ENCODE data around the gene NWD2. TPM values are rescaled to one million over a fixed set of nuclear protein-coding genes. Genes with fewer than 3 reads are reported as not detected.
A peak's percentile ranks its signal among the peaks of the same experiment; 100 is the strongest.

NWD2 gene
- total and polyA plus RNA-seq, 4 donors = 3.5 to 10.3 (median 9.1) TPM

DNA sequence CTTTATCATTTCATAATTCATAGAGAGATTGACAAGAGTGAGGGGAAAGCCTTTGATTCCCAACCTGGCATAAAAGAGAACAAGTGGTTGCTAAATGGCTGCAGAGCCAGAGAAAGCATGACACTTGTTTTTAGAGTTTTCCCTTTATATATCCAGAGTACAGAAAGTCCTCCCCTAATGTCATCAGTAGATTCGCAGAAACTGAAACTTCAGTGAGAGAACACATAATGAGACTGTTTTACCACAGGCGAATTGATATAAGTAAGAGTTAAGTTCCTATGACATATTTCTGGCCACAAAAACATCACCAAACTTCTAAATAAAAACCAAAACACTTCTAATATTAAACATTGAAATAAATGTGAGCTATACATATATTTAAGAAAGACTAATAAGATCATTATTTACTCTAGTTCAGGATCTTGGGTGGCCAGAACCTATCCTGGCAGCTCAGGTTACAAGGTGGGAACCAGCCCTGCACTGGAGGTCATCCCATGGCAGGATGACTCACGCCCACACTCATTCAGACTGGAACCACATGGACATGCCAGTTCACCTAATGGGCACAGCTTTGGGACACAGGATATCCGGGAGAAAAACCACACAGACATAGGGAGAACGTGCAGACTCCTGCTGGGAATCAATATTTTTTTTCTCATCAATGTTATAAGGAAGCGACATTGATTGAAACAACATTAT is 35.5 kb downstream of the NWD2 start:
- Histone ChIP-seq H3K4me1 (ENCODE audit: control insufficient read depth, insufficient read depth, low read length) (no peaks in the 10 kb centered on the region), H3K36me3 (ENCODE audit: control insufficient read depth, insufficient read depth, low read length) (no peaks in the 10 kb centered on the region), H3K9me3 (ENCODE audit: control insufficient read depth, insufficient read depth, low read length) (no peaks in the 10 kb centered on the region), H3K27me3 (ENCODE audit: control insufficient read depth, insufficient read depth, low read length) (no peaks in the 10 kb centered on the region), H3K4me3 (ENCODE audit: low read depth, low read length) (no peak overlapping the region), H3K27ac (ENCODE audit: low read depth, low read length) (no peak overlapping the region)
- 91% methylated on average over 2 of the region's 6 CpGs for WGBS (ENCODE audit: insufficient coverage)
- DNase-seq (ENCODE audit: low read depth in 4 of 6, low spot score in 6 of 6) = no peak

DNA sequence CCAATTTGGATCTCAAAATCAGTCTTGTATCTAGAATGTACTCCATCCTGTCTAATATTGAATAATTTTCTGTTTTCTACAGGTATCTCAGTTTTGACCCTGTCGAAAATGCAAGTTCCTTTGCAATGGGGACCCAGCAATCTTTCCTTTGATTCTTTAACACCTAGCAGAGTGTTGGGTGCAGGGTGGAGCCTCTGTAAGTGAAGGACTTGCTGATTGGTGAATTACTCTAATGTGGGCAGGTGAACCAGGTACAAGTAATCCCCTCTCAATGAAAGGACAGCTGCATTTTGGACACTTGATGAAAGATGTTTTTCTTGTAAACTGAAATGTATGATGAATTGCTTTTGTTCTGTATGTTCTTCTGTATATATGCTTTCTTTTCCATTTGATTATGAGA is 54.9 kb downstream of the NWD2 start:
- Histone ChIP-seq H3K27me3 (ENCODE audit: control insufficient read depth, insufficient read depth, low read length) (no peaks in the 10 kb centered on the region), H3K9me3 (ENCODE audit: control insufficient read depth, insufficient read depth, low read length) (peaks cover under 1% of the 10 kb centered on the region), H3K36me3 (ENCODE audit: control insufficient read depth, insufficient read depth, low read length) (no peaks in the 10 kb centered on the region), H3K4me3 (ENCODE audit: low read depth, low read length) (no peak overlapping the region), H3K27ac (ENCODE audit: low read depth, low read length) (no peak overlapping the region), H3K4me1 (ENCODE audit: control insufficient read depth, insufficient read depth, low read length) (no peaks in the 10 kb centered on the region)
- no peak for DNase-seq (ENCODE audit: low read depth in 4 of 6, low spot score in 6 of 6)
- WGBS (ENCODE audit: insufficient coverage) = no CpG with 5 or more reads among the region's 1 CpG

DNA sequence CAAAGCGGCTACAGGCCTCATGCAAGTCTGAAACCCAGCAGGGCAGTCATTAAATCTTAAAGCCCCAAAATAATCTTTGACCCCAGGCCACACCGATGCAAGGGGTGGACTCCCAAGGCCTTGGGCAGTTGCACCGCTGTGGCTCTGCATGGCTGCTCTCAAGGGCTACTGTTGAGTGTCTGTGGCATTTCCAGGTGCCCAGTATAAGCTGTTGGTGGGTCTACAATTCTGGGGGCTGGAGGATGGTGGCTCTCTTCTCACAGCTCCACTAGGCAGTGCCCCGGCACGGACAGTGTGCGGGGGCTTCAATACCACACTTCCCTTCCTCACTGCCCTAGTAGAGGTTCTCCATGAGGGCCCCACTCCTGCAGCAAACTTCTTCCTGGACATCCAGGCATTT is 60.1 kb downstream of the NWD2 start:
- Histone ChIP-seq H3K27ac (ENCODE audit: low read depth, low read length) (no peak overlapping the region), H3K36me3 (ENCODE audit: control insufficient read depth, insufficient read depth, low read length) (no peaks in the 10 kb centered on the region), H3K27me3 (ENCODE audit: control insufficient read depth, insufficient read depth, low read length) (no peaks in the 10 kb centered on the region), H3K4me3 (ENCODE audit: low read depth, low read length) (no peak overlapping the region), H3K4me1 (ENCODE audit: control insufficient read depth, insufficient read depth, low read length) (no peaks in the 10 kb centered on the region), H3K9me3 (ENCODE audit: control insufficient read depth, insufficient read depth, low read length) (peaks cover 5% of the 10 kb centered on the region)
- 96% methylated on average over 3 of the region's 6 CpGs for WGBS (ENCODE audit: insufficient coverage)
- no peak for DNase-seq (ENCODE audit: low read depth in 4 of 6, low spot score in 6 of 6)

DNA sequence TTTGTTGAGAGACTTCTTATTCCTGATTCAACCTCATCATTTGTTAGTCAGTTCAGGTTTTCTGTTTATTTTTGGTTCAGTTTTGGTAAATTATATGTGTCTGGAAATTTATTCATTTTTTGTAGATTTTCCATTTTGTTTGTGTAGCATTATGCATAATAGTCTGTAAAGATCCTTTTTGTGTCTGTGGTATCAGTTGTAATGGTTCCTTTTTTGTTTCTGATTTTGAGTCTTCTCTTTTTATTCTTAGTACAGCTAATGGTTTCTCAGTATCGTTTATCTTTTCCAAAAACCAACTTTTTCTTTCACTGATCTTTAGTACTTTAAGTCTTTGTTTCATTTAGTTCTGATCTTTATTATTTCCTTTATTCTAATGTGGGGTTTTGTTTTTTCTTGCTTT is 61.4 kb downstream of the NWD2 start:
- no CpG with 5 or more reads among the region's 1 CpG for WGBS (ENCODE audit: insufficient coverage)
- Histone ChIP-seq H3K27ac (ENCODE audit: low read depth, low read length) (no peak overlapping the region), H3K4me1 (ENCODE audit: control insufficient read depth, insufficient read depth, low read length) (no peaks in the 10 kb centered on the region), H3K4me3 (ENCODE audit: low read depth, low read length) (no peak overlapping the region), H3K27me3 (ENCODE audit: control insufficient read depth, insufficient read depth, low read length) (no peaks in the 10 kb centered on the region), H3K36me3 (ENCODE audit: control insufficient read depth, insufficient read depth, low read length) (no peaks in the 10 kb centered on the region), H3K9me3 (ENCODE audit: control insufficient read depth, insufficient read depth, low read length) (peaks cover 5% of the 10 kb centered on the region)
- no peak for DNase-seq (ENCODE audit: low read depth in 4 of 6, low spot score in 6 of 6)

DNA sequence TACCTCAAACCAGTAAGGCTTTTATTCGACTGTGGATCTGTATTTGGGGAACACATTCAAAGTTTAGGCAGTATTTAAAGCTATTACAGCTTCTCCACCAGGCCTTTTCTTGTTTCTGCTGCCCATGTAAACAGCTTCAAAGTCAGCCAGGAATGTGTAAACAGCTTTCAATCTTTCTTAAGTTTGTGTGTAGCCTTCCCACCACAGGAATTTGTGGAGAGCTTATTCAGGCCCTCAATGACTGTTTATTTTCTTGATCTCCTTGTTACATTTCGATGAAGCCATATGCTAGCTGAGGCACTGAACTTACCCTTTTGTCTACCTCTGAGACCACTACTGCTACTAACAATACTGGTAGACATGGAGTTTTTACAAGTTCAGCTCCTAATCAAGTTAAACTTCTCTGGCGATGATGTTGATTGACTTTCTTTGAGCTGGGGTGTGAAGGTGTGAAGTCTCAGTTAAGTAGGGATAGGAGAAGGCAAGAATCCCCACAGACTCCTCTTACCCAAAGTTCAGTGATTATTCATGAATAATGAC is 72.6 kb downstream of the NWD2 start:
- no peaks in the 10 kb centered on the region for H3K36me3 ChIP-seq (ENCODE audit: control insufficient read depth, insufficient read depth, low read length)
- H3K27ac ChIP-seq (ENCODE audit: low read depth, low read length) = no peak overlapping the region
- no peak overlapping the region for H3K4me3 ChIP-seq (ENCODE audit: low read depth, low read length)
- H3K4me1 ChIP-seq (ENCODE audit: control insufficient read depth, insufficient read depth, low read length) = no peaks in the 10 kb centered on the region
- no peaks in the 10 kb centered on the region for H3K27me3 ChIP-seq (ENCODE audit: control insufficient read depth, insufficient read depth, low read length)
- no peaks in the 10 kb centered on the region for H3K9me3 ChIP-seq (ENCODE audit: control insufficient read depth, insufficient read depth, low read length)
- WGBS (ENCODE audit: insufficient coverage) = no CpG with 5 or more reads among the region's 3 CpGs
- DNase-seq (ENCODE audit: low read depth in 4 of 6, low spot score in 6 of 6) = peak in 1 of 6 donors; percentile 7

DNA sequence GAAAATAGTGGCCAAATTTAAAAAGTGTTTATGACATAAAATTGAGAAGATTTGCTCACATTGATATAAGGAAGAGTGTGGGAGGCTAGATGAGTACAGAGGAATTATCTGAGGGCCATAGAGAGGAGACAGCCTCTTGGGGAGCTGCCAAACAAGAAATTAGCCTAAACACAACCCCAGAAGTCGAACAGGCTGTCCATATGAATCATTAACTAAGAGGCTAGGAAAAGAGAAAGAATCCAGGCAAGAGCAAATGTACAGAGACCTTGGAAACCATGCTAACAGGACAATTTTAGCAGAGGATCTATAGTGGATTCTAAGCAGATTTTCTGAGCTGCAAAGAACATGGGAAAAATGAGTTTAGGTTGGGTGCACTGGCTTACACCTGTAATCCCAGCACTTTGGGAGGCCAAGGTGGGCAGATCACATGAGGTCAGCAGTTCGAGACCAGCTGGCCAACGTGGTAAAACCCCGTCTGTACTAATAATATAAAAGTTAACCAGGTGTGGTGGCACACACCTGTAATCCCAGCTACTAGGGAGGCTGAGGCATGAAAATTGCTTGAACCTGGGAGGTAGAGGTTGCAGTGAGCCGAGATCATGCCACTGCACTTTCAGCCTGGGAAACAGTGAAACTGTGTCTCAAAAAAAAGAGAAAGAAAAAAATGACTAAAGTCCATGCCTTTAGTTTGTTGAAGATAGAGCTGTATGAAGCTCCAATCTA is 76.1 kb downstream of the NWD2 start:
- Histone ChIP-seq H3K4me1 (ENCODE audit: control insufficient read depth, insufficient read depth, low read length) (no peaks in the 10 kb centered on the region), H3K27ac (ENCODE audit: low read depth, low read length) (no peak overlapping the region), H3K36me3 (ENCODE audit: control insufficient read depth, insufficient read depth, low read length) (no peaks in the 10 kb centered on the region), H3K4me3 (ENCODE audit: low read depth, low read length) (no peak overlapping the region), H3K27me3 (ENCODE audit: control insufficient read depth, insufficient read depth, low read length) (no peaks in the 10 kb centered on the region), H3K9me3 (ENCODE audit: control insufficient read depth, insufficient read depth, low read length) (no peaks in the 10 kb centered on the region)
- WGBS (ENCODE audit: insufficient coverage) = 100% methylated on average over 1 of the region's 5 CpGs
- DNase-seq (ENCODE audit: low read depth in 4 of 6, low spot score in 6 of 6) = no peak

DNA sequence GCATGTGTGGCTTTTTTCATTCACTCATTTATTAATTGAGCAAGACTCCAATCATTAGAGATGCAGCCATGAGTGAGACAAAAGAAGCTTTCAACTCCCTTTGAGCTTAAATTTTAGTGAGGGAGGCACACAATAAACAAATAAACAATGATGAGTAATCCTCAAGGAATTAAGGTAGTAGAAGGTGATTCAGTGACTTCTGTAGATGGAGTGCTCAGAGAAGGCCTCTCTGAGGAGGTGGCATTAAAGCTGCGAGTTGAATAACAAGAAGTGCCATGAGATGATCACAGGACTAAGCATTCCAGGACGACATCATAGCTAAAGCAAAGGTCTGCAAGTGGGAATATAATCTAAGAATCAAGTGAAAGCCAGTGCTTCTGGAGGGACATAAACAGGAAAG is 77.6 kb downstream of the NWD2 start:
- Histone ChIP-seq H3K9me3 (ENCODE audit: control insufficient read depth, insufficient read depth, low read length) (no peaks in the 10 kb centered on the region), H3K27ac (ENCODE audit: low read depth, low read length) (no peak overlapping the region), H3K27me3 (ENCODE audit: control insufficient read depth, insufficient read depth, low read length) (no peaks in the 10 kb centered on the region), H3K36me3 (ENCODE audit: control insufficient read depth, insufficient read depth, low read length) (no peaks in the 10 kb centered on the region), H3K4me3 (ENCODE audit: low read depth, low read length) (no peak overlapping the region), H3K4me1 (ENCODE audit: control insufficient read depth, insufficient read depth, low read length) (no peaks in the 10 kb centered on the region)
- DNase-seq (ENCODE audit: low read depth in 4 of 6, low spot score in 6 of 6) = no peak
- 75% methylated on average over 2 of the region's 2 CpGs for WGBS (ENCODE audit: insufficient coverage)

DNA sequence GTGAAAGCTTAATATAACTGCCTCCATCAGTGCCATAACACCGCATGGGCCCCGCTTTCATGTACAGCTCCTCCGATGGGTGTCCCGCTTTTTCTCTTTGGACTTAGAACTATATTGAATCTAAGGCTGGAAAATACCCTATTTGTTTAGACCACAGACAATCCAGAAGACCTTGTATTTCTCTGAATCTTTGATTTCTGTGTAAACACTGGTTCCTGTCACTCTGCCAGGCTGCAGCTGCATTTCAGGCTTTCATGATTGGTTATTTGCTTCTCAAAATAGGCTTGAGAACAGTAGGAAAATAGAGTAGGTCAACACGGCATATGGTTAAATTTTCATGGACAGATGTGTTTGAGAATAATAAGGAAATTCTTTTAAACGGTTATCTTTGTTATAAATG is 80.0 kb downstream of the NWD2 start:
- no peaks in the 10 kb centered on the region for H3K36me3 ChIP-seq (ENCODE audit: control insufficient read depth, insufficient read depth, low read length)
- H3K4me3 ChIP-seq (ENCODE audit: low read depth, low read length) = no peak overlapping the region
- H3K9me3 ChIP-seq (ENCODE audit: control insufficient read depth, insufficient read depth, low read length) = no peaks in the 10 kb centered on the region
- 33% methylated on average over 1 of the region's 6 CpGs for WGBS (ENCODE audit: insufficient coverage)
- no peaks in the 10 kb centered on the region for H3K4me1 ChIP-seq (ENCODE audit: control insufficient read depth, insufficient read depth, low read length)
- H3K27ac ChIP-seq (ENCODE audit: low read depth, low read length) = no peak overlapping the region
- peak in 2 of 6 donors; percentile 61 to 65 for DNase-seq (ENCODE audit: low read depth in 4 of 6, low spot score in 6 of 6)
- no peaks in the 10 kb centered on the region for H3K27me3 ChIP-seq (ENCODE audit: control insufficient read depth, insufficient read depth, low read length)

DNA sequence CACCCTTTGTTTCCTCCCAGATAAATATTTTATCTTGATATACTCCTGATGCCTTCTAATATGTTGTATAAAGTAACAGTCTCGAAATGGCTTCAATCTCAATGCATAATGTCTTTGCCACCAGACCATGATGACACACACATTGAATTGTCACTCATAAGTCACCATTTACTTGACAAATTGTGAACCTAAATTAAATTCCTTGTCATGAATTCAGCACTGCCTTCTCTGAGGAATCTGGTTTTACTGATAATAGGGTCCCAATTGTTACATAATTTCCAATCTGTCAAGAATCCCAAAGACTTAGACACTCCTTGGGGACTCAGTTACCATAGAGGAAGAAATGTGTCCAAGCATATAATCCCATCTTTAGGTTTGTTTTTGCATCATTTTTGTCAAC is 82.3 kb downstream of the NWD2 start:
- no CpG with 5 or more reads among the region's 1 CpG for WGBS (ENCODE audit: insufficient coverage)
- H3K27ac ChIP-seq (ENCODE audit: low read depth, low read length) = no peak overlapping the region
- DNase-seq (ENCODE audit: low read depth in 4 of 6, low spot score in 6 of 6) = peak in 1 of 6 donors; percentile 2
- no peak overlapping the region for H3K4me3 ChIP-seq (ENCODE audit: low read depth, low read length)
- H3K9me3 ChIP-seq (ENCODE audit: control insufficient read depth, insufficient read depth, low read length) = no peaks in the 10 kb centered on the region
- H3K36me3 ChIP-seq (ENCODE audit: control insufficient read depth, insufficient read depth, low read length) = no peaks in the 10 kb centered on the region
- no peaks in the 10 kb centered on the region for H3K4me1 ChIP-seq (ENCODE audit: control insufficient read depth, insufficient read depth, low read length)
- H3K27me3 ChIP-seq (ENCODE audit: control insufficient read depth, insufficient read depth, low read length) = no peaks in the 10 kb centered on the region

DNA sequence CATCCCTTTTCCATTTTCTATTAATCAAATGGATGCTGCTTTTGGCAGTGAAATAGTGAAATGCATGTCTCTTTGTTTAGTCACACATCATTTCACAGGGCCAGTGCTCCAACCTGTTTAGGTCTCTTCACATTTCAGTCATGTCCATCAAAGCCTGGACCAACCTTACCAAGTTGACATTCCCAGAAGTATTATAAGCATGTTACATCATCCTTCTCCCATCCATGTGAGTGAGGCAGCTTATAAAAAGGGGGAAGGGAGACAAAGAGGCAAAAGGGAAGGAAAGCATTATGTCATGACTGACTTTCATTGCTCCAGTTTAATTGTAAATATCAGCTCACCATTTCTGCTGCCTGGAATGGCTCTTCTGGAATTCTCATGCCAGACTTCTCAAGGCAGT is 94.4 kb downstream of the NWD2 start:
- no peaks in the 10 kb centered on the region for H3K36me3 ChIP-seq (ENCODE audit: control insufficient read depth, insufficient read depth, low read length)
- no peaks in the 10 kb centered on the region for H3K9me3 ChIP-seq (ENCODE audit: control insufficient read depth, insufficient read depth, low read length)

More for the DNA sequence above, 94.4 kb downstream of the NWD2 start:
- no peak for DNase-seq (ENCODE audit: low read depth in 4 of 6, low spot score in 6 of 6)
- Histone ChIP-seq H3K27ac (ENCODE audit: low read depth, low read length) (no peak overlapping the region), H3K4me1 (ENCODE audit: control insufficient read depth, insufficient read depth, low read length) (no peaks in the 10 kb centered on the region), H3K4me3 (ENCODE audit: low read depth, low read length) (no peak overlapping the region), H3K27me3 (ENCODE audit: control insufficient read depth, insufficient read depth, low read length) (no peaks in the 10 kb centered on the region)

Data from spinal cord (tissue), 10 donors.